Esophagus squamous epithelium (tissue), 4 donors: ENCODE measurements around the gene TXNDC2.
A peak's percentile ranks its signal among the peaks of the same experiment; 100 is the strongest.

Experiments
- CTCF ChIP-seq, 6 experiments: fragments of 450-650 bp in 4 of 6; fragments of 200-600 bp in 2 of 6; sonication (generic) in 2 of 6; IDR thresholded peaks; one replicate each; pipeline ENCODE4 v1.5.1; 2016 to 2019; ENCODE audit warnings: antibody characterized with exemption in 6 of 6, mild to moderate bottlenecking in 4 of 6, moderate library complexity in 4 of 6
- POLR2A ChIP-seq, 4 donors: fragments of 450-650 bp; IDR thresholded peaks; one replicate each; pipeline ENCODE4 v1.6.1; 2017; ENCODE audit warnings: antibody characterized with exemption in 4 of 4, mild to moderate bottlenecking in 4 of 4, moderate library complexity in 3 of 4

DNA sequence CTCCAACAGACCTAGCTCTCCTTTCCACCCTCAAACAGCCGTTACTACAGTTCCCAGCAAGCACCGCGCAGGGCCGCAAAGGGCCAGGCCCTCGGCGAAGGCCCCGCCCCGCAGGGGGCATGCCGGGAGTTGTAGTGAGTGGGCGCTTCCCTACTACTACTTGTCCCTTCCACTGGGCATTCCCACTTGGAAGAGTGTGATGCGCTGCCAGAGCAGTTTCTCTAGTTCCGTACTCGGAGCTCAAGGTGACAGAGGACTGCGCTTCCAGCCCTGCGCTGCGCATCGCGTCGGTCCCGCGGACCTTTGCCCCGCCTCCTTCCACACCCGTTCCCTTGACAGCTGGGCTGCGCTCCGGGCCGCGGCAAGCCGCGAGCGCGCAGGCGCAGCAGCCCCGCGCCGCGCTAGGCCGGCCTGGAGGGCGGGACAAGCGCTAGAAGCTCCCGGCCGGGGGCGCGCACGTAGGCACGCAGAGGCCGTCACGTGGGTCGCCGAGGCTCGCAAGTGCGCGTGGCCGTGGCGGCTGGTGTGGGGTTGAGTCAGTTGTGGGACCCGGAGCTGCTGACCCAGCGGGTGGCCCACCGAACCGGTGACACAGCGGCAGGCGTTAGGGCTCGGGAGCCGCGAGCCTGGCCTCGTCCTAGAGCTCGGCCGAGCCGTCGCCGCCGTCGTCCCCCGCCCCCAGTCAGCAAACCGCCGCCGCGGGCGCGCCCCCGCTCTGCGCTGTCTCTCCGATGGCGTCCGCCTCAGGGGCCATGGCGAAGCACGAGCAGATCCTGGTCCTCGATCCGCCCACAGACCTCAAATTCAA is 28.0 kb downstream of the TXNDC2 start, which contains the start of gene VAPA:
- TF ChIP-seq CTCF (IDR thresholded peaks at IDR 0.05) (peak in 1 of 6 experiments; percentile 2), POLR2A (IDR thresholded peaks at IDR 0.05) (peak in 3 of 4 donors; percentile 78 to 99 (median 96))
